GM06990 (cell line): Measurements from ENCODE around the gene RAB37.

ENCODE experiments used
- DNase-seq: peaks from one replicate; pipeline ENCODE4 v3.0.0-alpha.2; 2011; ENCODE audit not compliant: insufficient read length; ENCODE audit errors: extremely low read depth
- H3K27me3 ChIP-seq: replicated peaks from 2 replicates; pipeline ENCODE4 v1.6.0; 2011; ENCODE audit warnings: low read length; ENCODE audit not compliant: control insufficient read depth, insufficient read depth
- H3K36me3 ChIP-seq: 2 replicates; pipeline ENCODE4 v1.5.1; 2011; ENCODE audit warnings: low read length; ENCODE audit not compliant: control insufficient read depth, insufficient read depth
- H3K4me3 ChIP-seq: replicated peaks from 2 replicates; pipeline ENCODE4 v1.5.1; 2011; ENCODE audit warnings: low read depth, mild to moderate bottlenecking, control low read depth, low read length
- TF ChIP-seq, protein P1 (sequence below): IDR thresholded peaks from 2 replicates; pipeline ENCODE4 v1.5.1; 2011; ENCODE audit warnings: low read length, control low read depth, mild to moderate bottlenecking, inconsistent platforms; ENCODE audit not compliant: insufficient read depth, poor library complexity, severe bottlenecking

RAB37 gene

DNA sequence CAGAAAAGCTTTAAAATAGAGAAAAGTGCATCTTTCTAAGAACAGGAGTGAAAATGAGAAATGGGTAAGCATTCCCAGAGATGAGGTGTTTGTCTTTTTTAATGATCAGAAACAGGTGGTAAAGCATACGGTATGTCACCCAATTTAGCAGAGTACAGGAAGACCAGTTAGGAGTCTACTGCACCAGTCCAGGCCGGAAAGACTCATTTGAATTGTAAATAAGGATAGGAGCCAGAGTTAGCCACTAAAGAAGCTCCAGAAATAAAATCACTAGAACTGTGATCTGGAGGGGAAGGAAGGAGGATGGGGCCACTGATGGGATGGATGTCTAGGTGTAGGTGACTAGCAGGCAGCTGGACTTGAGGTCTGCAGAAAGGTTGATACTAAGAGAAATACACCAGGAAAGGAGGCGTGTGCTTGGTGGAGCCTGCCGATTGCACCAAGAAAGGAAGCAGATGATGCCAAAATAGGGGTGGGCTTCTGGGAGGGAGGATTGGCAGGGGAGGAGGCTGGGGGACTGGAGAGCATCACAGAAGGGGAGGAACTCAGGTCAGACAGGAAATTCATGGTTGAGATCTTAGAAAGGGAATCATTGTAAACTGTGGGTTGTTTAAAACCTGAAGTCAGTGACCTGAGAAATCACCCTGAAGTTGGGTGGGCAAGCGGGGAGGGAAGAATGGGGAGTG is 47.2 kb downstream of the RAB37 start:
- Histone ChIP-seq H3K36me3 (peaks cover 2% of the 10 kb centered on the region; the same call in 1 of the 2 replicates), H3K4me3 (no peak overlapping the region), H3K27me3 (no peaks in the 10 kb centered on the region)
- TF ChIP-seq, protein P1, sequence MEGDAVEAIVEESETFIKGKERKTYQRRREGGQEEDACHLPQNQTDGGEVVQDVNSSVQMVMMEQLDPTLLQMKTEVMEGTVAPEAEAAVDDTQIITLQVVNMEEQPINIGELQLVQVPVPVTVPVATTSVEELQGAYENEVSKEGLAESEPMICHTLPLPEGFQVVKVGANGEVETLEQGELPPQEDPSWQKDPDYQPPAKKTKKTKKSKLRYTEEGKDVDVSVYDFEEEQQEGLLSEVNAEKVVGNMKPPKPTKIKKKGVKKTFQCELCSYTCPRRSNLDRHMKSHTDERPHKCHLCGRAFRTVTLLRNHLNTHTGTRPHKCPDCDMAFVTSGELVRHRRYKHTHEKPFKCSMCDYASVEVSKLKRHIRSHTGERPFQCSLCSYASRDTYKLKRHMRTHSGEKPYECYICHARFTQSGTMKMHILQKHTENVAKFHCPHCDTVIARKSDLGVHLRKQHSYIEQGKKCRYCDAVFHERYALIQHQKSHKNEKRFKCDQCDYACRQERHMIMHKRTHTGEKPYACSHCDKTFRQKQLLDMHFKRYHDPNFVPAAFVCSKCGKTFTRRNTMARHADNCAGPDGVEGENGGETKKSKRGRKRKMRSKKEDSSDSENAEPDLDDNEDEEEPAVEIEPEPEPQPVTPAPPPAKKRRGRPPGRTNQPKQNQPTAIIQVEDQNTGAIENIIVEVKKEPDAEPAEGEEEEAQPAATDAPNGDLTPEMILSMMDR: no peak
- DNase-seq: no peak

- TF ChIP-seq, protein P1: no peak
- H3K27me3 ChIP-seq: no peaks in the 10 kb centered on the region
- peaks cover 6% of the 10 kb centered on the region for H3K36me3 ChIP-seq
- H3K4me3 ChIP-seq: no peak overlapping the region
- no peak for DNase-seq
Measured at GRCh38 chr17:74785096-74785980, 48.3 kb downstream of the RAB37 start.

GRCh38 chr17:74785981-74786360 is 48.9 kb downstream of the RAB37 start:
- TF ChIP-seq, protein P1: no peak
- DNase-seq: no peak
- Histone ChIP-seq H3K36me3 (peaks cover 8% of the 10 kb centered on the region), H3K4me3 (no peak overlapping the region), H3K27me3 (no peaks in the 10 kb centered on the region)

DNA sequence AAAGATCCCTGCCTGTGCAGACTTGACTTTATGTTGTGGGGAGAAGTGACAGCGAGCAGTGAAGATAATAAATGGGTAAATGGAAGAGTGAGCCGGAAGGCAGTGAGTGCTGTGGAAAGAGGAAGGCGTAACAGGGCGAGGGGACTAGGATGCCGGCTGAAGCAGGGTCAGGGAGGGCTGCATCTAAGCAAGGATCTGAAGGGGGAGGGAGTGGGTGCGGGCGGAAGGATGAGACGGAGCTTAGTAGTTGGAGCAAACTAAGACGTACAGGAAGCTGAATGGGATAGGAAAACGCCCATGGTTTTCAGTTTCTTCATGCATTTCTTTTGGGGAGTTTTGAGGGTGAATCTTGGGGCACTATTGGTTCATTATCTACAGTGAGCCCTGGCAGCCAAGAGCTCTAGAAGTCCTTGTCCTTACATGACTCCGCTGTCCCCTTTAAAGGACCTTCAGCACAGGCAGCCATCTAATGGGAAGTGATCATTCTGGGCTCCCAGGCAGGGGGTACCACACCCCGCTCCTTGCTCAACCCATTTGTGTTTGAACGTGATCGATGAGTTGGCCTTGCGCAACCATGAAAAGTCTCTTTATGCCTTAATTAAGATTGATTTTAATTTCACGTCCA is 49.5 kb downstream of the RAB37 start:
- DNase-seq: no peak
- Histone ChIP-seq H3K27me3 (no peaks in the 10 kb centered on the region), H3K36me3 (peaks cover 9% of the 10 kb centered on the region), H3K4me3 (no peak overlapping the region)
- TF ChIP-seq, protein P1: no peak

DNA sequence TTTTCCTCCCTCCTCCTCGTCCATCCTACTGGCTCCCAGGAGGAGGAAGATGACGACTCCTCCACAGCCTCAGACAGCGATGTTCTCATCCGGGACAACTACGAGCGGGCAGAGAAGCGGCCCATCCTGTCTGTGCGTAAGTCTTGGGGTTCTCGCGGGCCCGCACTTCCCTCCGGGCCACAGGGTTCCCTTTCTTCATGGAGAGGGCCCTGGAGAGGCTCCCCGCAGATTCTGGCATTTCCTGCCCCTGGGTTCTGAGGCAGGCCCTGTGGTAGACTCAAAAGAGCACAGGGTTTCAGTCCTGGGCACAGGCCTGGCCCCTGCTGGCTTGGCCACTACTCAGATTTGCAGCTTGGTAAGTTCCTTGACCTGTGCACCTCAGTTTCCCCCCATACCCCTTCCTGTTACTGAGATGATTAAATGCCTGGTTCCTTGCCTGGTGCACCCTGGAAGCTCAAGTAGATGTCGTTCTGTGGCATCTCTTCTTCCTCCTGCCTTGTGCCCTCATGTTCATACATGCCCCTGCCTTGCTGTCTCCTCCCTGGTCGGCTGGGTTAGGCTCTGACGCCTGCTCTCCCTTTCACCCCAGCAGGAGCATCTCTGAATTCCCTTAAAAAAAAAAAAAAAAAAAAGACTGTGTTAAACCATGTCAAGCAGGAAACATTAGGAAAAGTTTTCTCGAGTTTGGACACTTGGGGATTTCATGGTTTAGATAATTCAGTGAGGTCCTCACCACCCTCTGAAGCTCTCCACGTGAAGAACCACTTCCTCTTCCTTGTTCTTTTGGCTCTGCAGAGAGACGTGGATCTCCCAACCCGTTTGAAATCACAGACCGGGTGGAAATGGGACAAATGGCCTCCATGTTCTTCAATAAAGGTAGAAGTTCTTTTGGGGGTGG is 53.4 kb downstream of the RAB37 start:
- peaks cover 13% of the 10 kb centered on the region for H3K36me3 ChIP-seq
- no peaks in the 10 kb centered on the region for H3K27me3 ChIP-seq
- DNase-seq: no peak
- no peak overlapping the region for H3K4me3 ChIP-seq
- TF ChIP-seq, protein P1: no peak
